HG02623 (cell line): Measurements from ENCODE around the gene TRMU.
A peak's percentile ranks its signal among the peaks of the same experiment; 100 is the strongest.

Experiments used
- ATAC-seq: cut with Tn5 transposase; IDR thresholded peaks from one replicate; pipeline ENCODE4 v1.9.1; 2021; ENCODE audit warnings: moderate library complexity; ENCODE audit not compliant: unreplicated experiment

Gene TRMU

DNA sequence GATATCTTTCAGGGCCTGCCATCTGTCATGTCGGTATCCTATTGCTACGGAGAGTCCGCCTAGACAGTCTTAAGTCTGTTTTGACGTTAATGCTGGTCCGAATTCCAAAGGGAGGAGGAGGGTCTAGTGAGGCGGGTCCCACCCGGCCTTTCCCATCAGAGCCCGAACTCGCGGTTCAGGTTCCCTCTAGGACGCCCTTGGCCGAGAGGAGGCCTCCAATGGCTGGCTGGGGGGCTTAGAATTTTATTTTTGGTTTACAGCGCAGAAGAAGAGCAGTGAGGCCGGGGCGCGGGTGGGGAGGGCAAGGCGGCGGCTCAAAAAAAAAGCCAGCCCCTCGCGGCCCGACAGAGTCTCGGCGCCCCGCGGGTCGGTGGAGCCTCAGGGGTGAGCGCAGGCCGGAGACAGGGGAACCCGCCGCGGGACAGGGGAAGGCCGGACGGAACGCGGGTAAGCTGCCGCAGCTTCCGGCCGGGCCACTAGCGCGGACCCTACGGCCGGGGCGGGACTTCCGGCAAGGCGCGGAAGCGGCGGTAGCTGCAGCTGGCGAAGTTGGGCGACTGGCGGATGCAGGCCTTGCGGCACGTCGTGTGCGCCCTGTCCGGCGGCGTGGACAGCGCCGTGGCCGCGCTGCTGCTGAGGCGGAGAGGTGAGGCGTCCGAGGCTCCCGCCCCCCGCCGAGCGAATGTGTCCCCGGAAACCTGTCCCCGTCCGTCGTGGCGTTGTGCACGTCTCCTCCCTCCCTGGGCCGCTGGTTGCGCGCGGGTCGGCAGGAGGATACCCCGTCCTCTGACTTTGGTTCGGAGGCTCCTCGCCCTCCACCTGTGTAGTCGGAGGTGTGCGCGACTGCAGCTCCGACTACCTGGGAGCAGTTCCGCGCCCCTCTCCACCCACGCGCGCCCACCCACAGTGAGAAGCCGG lies at the start of gene TRMU:
Gene TRMU, plus strand, starts transcription at position 514 of the 918 bp plus-strand sequence. Its CDS starts 51 bp downstream, at position 565.
- ATAC-seq: no peak

GRCh38 chr22:46286006-46286405 lies 49.5 kb upstream of the TRMU start:
- no peak for ATAC-seq

DNA sequence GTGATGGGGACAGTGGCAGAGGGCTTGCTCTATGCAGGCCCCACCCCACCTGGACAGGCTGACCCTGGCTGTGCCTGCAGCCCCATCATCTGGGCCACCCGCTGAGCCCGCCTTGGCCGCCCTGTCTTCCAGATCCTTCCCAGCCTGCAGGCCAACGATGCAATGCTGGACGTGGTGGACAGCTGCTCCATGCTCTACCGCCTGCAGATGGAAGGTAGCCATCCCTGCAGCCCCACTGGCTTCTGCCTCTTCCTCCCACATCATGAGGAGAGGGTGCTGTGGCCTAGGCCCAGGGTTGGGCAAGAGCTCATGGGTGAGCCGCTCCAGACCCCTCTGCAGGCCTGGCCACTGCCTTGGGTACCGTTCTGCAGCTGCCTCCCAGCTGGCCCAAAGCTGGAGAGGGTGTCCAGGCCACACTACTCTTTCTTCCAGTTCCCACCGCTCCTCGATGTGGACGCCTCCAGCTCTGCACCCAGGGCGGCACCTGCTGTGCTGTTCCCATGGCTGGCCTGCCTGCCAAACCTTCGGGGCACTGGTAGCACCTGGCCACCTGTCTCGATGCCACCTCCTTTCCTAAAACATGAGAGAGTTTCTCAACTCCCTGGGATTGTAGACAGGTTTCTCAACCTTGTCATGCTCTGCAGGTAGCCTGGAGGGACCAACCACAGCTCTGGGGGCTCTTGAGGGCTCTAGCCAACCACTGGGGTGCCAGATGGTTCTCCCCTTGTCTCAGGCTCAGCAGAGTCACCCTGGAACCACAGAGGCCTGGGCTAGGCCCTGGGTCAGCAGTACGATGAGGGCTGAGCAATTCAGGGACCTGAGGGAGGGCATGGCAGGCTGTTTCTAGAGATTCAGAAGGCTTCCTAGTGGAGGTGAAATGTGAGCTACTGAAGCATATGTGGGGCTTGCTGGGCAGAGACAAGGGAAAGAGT lies 48.3 kb upstream of the TRMU start:
- ATAC-seq: no peak

GRCh38 chr22:46287873-46288751 lies 47.4 kb upstream of the TRMU start:
- ATAC-seq: peak; percentile 61

- ATAC-seq: no peak
These were observed 46.7 kb upstream of the TRMU start for GRCh38 chr22:46288846-46289243.

DNA sequence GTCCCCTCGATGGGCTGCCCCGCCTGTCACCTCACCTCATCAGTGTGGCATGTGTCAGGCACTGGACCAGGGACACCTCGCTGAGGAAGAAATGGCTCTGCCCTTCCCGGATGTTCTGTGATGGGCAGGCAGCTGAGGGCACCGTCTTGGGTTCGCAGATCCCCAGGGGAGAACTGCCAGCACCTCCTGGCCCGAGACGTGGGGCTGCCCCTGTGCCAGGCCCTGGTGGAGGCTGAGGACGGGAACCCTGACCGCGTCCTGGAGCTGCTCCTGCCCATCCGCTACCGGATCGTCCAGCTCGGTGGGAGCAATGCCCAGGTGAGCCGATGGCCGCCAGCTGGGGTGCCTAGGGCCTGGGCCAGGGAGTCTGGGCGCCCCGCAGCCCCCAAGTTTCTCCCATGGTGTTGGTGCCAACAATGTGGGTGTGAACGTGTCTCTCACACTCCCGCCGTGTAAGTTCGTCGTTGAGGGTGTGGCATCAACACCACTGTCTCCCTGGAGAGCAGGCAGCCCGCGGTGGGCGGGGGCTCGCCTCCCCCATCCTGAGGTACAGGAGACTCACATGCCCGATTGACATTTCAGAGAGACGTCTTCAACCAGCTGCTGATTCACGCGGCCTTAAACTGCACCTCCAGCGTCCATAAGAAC lies 46.1 kb upstream of the TRMU start:
- no peak for ATAC-seq

- ATAC-seq: no peak
These were observed 45.2 kb upstream of the TRMU start for GRCh38 chr22:46290121-46290842.

GRCh38 chr22:46290843-46291785 lies 44.4 kb upstream of the TRMU start:
- ATAC-seq: no peak

DNA sequence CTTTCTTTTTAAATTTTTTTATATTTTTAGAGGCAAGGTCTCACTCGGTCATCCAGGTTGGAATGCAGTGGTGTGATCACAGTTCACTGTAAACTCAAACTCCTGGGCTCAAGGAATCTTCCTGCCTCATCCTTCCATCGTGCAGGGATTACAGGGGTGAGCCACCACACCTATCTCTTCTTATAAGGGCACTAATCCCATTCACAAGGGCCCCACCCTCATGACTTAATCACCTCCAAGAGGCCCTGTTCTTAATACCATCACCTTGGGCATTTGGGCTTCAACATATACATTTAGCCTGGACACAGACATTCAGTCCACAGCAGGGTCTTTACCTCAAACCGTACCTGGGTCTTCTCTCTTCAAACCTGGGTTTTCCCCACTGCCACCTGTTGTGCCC lies 43.3 kb upstream of the TRMU start:
- no peak for ATAC-seq

DNA sequence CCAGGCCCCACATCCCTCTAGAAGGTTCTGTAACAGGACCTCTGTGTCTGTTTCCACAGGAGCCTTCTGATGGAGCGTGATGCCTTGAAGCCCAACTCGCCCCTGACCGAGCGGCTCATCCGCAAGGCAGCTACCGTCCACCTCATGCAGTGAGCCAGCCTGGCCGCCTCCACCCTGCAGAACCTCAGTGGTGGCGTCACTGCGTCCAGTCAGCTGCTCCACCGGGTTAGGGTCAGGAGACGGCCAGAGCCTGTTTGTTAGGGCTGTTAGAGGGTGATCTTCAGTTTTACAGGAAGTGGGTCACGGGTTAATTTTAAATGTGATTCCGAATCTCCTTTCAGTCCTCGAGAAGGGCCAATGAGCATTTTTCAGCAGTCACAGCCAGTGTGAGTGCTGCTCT lies 42.8 kb upstream of the TRMU start:
- no peak for ATAC-seq

DNA sequence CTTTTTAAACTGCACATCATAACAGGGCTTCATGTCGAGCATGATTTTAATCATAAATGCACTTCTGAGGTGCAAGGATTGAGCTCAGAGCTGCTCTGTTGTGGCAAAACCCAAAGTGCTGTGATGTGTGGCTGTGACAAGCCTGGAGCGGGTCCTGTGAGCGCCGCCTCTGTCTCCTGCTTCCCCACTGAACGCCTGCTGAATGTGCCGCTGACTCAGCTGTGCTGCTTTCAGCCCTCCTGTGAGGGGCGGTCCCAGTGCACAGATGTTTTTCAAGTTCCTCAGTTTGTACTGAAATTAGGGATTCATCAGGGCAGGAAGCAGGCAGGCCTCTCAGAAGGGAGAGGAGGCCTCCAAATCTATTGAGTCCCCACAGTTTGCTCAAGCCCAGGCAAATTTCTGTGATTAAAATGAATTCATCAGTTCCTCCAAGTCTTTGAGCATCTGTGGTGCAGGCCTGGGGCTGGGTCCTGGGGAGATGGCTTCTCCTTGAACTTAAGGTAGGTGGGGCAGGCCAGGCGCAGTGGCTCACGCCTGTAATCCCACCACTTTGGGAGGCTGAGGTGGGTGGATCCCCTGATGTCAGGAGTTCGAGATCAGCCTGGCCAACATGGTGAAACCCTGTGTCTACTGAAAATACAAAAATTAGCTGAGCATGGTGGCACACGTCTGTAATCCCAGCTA lies 41.8 kb upstream of the TRMU start:
- ATAC-seq: no peak

- no peak for ATAC-seq
These were observed 40.7 kb upstream of the TRMU start for GRCh38 chr22:46294784-46295183.

DNA sequence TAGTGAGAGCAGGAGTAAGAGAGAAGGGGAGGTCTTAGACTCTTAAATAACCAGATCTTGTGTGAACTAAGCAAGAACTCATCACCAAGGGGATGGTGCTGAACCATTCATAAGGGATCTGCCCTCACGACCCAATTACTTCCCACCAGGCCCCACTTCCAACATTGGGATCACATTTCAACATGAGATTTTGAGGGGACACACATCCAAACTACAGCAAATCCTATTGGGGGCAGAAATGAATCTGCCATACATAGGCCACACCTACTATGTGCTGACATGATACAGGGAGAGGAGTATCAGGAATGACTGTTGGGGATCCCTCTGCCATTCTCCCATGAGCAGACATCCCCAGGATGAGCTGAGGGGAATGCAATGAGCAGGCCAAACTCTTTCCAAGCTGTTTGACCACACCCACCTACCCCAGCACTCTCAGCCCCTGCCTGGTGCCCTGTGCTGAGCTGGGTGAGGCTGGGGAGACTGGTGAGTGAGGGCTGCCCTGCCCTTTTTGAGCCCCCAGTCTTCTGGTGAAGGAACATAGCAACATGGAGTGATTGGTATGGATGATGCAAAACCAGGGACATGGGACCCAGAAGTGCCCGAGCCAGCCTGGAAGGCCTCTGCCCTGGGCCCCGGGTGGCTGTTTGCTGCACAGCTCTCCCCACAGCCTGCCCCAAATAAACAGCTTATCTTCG lies 40.1 kb upstream of the TRMU start:
- no peak for ATAC-seq

- peak; percentile 89 for ATAC-seq
These were observed 39.0 kb upstream of the TRMU start, which contains the start of gene GTSE1 for GRCh38 chr22:46296257-46297150. Gene GTSE1 (plus strand): TSS chr22:46296870. CDS start chr22:46297401, 531 bp downstream.

DNA sequence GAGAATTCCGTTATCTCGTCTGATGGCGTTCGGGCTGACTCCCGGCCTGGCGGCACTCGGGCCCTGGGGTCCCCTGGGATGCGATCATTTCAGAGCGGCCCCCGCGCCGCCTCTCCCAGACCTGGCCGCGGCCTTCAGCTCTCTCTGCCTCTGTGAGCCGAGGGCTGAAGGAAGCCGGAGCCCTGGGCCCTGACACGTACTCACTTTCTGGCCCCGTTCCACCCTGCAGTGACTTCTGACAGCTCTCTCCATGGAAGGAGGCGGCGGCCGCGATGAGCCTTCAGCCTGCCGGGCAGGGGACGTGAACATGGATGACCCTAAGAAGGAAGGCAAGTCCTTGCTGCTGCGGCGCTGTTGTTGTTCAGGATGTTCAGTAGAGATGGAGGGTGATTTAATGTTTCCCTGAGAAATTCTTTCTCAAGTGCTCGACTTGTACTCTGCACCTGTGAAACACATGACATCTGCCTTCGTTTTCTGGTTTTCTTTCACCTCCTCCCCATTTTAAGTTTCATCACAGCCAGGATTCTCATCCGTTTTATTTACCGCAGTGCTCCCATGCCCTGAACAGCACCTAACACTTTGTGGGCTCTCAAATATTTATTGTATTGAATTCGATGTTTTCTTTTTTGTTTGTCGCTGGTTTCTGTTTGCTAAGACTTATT lies 38.2 kb upstream of the TRMU start:
- no peak for ATAC-seq

- ATAC-seq: no peak
These were observed 36.4 kb upstream of the TRMU start for GRCh38 chr22:46299101-46299500.
